HG03460 (cell line): ENCODE measurements around the gene BCAT1.

Experiments
- ATAC-seq: cut with Tn5 transposase; IDR thresholded peaks from one replicate; pipeline ENCODE4 v1.9.1; 2021; ENCODE audit not compliant: unreplicated experiment

BCAT1 gene, protein sequence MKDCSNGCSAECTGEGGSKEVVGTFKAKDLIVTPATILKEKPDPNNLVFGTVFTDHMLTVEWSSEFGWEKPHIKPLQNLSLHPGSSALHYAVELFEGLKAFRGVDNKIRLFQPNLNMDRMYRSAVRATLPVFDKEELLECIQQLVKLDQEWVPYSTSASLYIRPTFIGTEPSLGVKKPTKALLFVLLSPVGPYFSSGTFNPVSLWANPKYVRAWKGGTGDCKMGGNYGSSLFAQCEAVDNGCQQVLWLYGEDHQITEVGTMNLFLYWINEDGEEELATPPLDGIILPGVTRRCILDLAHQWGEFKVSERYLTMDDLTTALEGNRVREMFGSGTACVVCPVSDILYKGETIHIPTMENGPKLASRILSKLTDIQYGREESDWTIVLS

DNA sequence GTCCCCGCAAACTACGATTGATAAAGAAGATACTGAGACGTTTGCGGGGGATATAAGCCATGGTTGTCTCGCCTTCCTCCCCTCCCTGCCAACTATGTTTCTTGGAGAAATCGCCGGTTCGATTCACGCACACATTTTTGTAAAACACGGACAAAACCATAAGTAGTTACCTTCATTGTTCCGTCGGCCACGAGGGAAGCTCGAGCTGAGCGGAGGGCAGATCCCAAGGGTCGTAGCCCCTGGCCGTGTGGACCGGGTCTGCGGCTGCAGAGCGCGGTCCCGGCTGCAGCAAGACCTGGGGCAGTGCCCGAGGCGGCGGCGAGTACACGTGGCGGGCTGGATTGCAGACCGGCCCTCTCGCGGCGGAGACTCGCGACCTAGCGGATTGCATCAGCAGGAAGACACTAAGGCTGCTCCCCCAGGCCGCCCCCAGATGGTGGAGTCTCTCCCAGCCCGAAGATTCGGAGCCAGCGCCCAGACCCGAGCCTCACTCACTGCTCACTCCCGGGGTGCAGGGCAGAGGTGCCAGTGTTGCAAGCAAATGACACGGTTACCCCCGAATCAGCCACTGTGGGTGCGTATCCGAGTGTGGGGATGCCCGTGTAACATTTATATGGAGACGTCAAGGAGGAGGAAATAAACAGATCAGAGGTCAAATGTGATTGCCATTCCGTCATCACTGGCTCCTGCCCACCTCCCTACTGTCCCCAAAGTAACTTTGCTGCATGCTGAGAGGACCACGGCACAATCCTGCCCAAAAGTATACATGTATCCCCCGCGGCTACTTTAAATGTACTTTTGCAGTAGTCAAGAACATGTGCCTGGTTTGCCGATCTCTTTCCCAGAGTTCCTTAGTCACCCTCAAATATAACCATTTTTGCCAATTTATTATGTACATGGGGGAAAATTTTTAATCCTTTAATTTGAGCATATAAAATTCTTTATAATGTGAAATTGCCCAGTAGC, at the start of gene BCAT1:
Gene BCAT1 (minus strand): TSS at position 345 of the 966 bp plus-strand sequence. CDS start 169 bp downstream, at position 176.
- peak; percentile 31 for ATAC-seq

DNA sequence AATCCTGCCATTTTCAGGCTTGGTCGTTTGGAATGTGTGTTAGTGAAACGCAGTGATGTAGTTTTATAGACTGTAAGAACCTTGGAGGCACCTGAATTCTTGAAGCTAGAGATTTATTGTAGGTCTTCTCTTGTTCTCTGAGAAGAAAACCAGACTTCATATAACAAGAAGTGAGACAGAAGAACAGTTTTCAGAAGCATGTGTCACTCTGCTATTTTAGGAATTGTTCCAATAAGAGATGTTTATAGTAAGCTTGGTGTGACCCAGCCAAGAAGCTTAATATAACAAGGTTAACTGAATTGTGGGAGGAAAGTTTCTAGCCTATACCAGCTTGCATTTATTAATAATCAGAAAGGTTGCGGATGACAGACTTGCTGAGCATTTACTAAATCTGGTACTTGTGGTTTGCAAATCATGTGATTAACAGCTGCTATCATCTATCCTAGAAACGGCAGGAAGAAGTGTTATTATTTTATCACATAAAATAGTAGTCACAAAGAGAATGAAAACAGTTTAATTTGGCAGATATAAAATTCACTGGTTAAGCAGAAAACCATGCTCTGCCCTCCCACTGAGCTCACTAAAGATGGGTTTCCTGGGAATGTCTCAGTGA, 49.2 kb upstream of the BCAT1 start:
- peak; percentile 80 for ATAC-seq

DNA sequence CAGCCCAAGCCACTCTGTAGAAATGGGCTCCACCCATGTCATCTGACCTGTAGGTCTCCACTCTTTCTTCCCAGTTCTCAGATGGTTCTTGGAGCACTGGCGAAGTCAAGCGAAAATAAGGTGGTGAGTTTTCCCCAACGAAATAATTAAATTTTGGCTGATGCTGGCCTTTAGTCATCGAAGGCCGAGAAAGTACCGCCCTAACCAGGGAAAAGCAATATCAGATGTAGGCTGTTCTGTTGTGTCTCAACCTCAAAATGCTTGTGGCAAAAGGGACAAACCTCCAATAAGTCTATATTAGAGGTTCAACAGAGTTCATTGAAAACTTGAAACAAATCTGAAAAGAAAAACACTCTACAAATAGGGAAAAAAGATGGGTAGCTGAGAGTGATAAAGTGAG, 48.6 kb upstream of the BCAT1 start:
- no peak for ATAC-seq

DNA sequence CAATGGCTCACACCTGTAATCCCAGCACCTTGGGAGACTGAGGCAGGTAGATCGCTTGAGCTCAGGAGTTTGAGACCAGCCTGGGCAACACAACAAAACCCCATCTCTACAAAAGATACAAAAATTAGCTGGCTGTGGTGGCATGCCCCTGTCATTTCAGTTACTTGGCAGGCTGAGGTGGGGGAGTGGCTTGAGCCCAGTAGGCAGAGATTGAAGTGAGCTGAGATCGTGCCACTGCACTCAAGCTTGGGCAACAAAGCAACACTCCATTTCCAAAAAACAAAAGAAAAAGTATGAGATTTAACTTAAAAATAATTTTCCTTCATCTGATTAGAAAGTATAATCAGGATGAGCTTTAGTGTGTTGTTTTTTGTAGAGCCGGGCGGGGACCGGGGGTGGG, 47.9 kb upstream of the BCAT1 start:
- ATAC-seq: no peak

DNA sequence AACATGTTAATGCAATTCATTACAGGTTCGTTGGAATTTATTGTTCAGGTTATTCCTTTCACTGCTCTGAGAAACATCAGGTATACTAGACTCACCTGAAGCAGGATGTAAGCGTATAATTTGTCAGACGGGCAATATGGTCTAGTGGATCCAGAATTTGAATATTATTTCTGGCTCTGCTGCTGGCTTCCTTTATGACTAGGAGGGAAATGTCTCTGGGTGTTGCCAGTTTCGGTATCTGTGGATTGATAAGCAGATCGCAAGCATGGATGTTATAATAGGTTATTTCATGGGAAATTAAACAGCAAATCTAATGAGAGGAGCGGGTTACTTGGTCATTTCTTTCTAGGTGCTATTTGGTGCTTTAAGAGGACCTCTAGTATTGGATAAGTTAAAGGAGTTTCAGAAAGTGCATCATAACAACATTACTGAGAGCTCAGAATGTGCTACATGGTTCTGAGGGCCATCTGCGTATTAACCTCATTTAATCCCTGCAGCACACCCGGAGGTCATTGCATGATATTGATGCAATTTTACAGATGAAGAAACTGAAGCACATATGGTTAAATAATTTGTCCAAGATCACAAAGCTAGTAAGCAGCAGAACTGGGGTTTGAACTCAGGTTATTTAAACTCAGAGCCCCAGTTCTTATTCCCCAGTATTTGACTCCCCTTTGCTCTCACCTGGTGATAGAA, 47.3 kb upstream of the BCAT1 start:
- ATAC-seq: no peak

DNA sequence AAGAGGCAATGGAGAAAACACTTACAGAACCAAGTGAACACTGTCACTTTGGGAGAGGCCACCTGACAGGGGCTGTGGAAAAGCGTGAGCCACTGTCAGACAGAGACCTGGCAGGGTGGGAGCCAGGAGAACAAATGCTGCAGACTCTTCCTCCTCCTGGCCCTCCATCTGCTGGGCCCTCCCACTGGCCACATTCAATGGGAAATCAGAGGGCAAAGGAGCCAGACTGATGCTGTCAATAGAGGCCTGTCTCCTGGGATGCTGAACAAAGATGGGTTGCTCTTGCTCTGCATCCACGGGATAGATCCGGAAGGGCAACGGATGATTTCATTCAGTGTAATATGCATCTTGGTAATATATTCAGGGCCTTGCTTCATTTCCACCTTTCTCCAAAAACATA, 44.9 kb upstream of the BCAT1 start:
- no peak for ATAC-seq

DNA sequence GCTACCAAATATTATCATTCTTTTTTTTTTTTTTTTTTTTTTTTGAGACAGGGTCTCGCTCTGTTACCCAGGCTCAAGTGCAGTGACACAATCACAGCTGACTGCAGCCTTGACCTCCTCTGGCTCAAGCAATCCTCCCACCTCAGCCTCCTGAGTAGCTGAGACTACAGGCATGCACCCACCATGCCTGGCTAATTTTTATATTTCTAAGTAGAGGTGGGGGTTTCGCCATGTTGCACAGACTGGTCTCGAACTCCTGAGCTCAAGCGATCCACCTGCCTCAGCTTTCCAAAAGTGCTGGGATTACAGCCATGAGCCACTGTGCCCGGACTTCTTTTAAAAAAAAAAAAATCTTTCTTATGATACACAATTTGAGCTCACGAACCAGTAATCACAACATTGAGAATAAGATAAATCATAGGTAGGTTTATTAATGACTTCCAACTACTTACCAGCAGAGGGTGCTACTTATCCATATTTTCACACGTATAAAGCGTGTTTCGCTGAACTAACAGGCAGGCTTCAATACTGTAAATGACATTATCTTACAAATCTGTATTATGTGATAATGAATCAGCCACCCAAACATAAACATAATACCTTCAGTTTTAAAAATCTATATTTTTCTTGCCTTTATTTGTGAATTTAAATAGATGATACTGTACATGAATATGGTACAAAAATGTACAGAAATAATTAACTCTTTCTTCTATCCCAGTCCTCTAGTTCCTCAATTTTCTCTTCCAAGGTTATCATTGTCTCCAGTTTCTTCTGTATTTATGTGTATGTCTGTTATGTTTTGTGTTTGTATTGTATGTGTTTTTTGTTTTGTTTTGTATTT, 42.5 kb upstream of the BCAT1 start:
- no peak for ATAC-seq

DNA sequence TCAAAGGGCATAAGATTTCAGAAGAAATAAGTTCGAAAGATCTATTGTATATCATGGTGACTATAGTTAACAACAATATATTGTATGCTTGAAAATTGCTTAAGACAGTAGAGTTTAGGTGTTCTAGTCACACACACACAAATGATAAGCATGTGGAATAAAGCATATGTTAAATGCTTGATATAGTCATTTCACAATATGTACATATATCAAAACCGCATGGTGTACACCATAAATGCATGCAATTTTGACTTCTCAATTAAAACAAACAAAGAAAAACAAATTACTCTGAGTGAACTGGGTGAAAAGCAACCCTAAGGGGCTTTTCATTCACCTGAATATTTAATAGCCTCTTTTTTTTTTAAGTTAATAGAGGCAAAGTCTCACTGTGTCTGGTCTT, 40.3 kb upstream of the BCAT1 start:
- ATAC-seq: no peak

DNA sequence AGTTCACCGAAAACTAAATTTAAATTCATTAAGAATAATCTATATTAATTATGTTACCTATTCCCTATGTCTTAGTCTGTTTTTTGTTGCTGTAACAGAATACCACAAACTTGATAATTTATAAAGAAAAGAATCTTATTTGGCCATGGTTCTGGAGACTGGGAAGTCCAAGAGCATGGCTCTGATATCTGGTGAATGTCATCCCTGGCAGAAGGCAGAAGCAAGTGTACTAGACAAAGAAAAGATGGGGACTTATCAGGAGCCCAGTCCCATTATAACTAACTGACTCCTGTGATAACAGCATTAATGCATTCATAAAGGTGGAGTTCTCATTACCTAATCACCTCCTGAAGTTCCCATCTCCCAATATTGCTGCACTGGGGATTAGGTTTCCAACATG, 33.3 kb upstream of the BCAT1 start:
- ATAC-seq: no peak

DNA sequence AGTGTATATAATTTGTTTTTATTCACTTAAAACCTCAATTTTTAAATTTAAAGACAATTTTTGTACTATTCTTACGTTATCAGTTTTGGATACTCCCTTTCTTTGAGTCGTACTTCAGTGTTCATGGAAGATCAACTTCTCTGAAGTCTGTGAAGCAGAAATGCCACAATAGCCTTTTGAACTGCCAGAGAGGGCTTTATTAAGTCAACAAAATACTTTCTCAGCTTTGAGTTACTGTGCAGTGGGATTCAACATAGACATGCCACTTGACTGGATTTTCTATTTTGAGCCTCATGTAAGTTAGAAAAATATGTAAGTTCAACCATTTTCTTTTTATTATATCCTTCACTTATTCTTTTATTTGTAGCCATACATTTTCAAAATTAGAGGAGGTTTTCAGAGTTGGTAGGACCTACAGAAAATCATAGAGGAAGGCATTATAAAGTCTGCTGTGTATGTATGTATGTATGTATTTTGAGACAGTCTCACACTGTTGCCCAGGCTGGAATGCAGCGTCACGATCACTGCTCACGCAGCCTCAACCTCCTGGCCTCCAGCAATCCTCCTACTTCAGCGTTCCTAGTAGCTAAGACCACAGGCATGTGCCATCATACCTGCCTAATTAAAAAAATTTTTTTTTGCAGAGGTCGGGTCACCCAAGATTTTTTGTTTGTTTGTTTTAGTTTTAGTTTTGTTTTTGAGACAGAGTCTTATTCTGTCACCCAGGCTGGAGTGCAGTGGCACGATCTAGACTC, 31.3 kb upstream of the BCAT1 start:
- ATAC-seq: no peak

DNA sequence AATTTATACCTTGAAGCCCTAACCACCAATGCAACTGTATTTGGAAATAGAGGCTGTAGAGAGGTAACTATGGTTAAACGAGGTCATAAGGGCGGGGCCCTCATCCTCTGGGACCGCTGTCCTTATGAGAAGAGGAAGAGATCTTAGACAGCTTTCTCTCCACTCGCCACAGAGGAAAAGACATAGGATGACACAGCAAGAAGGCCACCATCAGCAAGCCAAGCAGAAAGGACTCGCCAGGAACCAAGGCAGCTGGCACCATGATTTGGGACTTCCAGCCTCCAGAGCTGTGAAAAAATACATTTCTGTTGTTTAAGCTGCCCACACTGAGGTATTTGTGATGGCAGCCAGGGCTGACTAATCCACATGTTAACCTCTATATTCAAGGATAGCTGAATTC, 30.4 kb upstream of the BCAT1 start:
- no peak for ATAC-seq

DNA sequence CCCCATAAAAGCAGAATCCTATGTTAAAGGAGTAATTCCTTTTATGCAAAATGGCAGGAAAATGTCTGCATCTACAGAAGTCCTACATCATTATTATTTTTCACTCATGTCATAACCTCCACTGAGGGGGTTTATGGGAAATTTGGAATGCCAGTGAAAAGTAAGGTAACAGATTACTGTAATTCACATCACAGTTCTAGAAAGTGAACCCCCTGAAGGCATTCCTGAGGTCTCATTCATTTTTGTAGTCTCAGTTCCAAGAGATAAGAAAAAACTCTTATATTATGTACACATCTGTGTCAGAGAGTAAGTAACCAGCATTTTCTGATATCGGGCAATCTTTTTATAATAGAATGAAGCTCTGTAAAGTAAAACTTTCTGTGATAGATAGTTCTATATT, 28.8 kb upstream of the BCAT1 start:
- no peak for ATAC-seq

DNA sequence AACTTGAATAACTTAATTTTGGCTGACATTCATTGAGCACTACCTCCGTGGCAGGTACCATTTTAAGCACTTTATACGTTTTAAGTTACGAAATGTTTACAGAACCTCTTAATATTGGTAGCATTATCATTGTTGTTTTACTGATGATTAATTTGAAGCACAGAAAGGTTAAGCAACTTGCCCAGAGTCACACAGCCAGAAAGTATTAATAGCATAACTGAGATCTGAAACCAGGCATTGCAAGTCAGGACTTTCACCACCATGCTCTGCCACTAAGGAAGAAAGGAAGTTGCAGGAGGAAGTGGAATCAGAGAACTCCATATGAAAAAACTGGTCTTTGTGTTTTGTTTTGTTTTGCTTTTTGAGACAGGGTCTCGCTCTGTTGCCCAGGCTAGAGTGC, 28.2 kb upstream of the BCAT1 start:
- no peak for ATAC-seq

DNA sequence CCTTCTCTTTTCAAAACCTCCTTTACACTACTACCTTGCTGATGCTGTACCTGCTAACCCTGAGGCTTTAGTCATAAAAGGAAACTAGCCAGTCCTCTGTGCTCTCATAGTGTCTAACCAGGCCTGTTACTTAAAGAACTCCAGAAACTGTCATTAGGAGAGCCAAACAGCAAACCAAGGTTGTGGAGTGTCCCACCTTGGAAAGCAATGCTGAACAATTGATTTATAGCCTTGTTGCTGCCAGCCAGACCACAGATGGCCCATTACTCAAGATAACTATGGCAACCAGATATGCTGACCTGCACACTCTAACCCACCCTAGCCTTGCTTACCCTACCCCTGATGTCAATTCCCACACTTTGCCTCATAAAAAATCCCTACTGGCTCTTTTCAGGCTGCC, 26.5 kb upstream of the BCAT1 start:
- no peak for ATAC-seq

DNA sequence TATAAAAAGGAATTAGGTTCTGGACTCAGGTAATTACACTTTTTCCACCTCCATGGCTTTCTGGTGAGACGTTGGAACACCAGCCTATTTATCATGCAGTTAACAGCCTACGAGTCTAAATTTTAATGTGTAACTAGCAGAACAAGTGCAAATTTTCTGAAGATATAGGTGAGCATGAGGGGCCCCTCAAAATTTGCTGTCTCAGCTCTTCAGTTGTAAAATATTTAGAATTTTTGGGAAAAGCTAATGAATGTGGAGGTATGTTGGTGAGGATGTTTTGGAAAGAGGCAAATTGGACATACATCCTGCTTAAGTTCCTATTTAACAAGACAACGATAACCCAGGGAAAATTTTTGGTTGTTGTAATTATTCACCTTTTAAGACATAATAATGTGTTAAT, 25.3 kb upstream of the BCAT1 start:
- no peak for ATAC-seq

DNA sequence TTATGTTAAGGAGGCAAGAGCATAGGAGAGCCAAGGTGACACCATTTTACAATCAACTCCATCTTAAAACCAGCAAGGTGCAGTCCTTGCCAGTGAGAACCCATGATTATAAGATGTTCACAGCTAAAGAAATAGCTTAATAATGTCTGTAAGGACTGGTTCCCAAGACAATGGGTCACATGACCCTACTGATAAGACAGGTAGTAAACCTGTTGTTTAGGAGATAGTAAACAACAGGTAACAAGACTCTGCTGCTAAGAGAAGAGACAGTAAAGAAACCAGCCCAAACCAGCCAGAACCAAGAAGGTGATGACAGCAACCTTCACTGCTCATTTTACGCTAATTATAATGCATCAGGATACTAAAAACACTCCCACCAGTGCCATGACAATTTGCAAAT, 23.2 kb upstream of the BCAT1 start:
- ATAC-seq: no peak

DNA sequence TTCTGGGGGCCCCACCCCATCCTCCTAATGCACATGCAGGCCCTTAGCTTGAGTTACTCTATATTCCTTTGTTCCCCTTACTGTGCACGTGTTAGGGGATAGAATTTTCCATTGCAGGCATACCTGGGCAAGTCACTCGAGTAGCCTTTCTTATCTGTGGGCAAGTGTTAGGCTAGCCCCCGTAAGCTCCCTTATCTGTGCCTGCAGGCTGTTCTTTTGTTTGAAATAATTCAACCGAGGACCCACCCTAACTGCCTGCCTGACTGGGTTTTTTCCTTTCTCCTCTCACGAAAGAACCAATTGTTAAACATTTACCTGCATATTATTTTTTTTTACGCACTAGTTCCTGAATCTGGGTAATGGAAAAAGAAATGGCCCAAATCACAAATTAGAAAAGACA, 21.3 kb upstream of the BCAT1 start:
- ATAC-seq: no peak

DNA sequence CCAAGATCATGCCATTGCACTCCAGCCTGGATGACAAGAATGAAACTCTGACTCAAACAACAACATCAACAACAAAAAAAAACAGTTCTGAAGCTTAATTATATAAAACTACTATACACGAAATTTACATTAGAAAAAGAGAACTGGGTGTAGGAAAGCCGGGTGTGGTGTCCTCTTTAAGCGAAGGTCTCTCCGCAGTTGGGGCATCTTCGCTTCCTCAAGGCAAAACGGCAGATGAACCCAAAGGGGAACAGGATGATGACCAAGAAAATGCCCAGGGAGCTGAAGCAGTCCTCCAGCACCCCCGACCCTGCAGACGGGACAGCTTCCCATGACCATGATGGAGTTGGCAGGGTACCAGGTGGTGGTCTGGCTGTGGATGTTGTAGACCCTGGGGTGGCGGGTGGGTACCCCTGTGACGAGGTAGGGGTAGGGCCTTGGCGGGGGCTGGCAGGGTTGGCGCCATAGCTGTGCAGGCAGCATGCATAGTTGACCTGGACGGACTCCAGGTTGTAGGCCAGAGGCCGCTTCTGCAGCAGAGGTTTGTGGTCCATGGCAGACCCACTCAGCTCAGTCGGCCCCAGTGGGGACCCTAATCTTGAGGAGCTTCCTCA, 18.2 kb upstream of the BCAT1 start:
- ATAC-seq: no peak

DNA sequence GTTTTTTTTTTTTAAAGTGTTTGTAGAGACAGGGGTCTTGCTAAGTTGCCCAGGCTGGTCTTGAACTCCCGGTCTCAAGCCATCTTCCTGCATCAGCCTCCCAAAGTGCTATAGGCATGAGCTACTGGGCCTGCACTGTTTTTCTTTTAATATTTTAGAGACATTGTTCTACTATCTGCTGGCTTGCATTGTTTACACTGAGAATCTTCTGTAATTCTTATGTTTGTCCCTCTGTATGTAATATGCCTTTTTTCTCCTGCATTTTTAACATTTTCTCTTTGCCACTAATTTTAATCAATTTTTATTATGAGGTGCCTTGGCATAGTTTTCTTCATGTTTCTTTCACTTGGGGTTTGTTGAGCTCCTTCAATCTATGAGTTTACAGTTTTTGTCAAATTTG, 15.4 kb upstream of the BCAT1 start:
- no peak for ATAC-seq
